ENCODE data around the gene PRKRA.

GRCh38 chr2:178441426-178441825 is 9.5 kb downstream of the PRKRA start:
- TF ChIP-seq SP1 (IDR thresholded peaks at IDR 0.05) (no peak), SP1 (CRISPR knock-in tag; IDR thresholded peaks at IDR 0.05) (no peak), CTCF (CRISPR knock-in tag; IDR thresholded peaks at IDR 0.05) (no peak)
